ENCODE results near the gene VPS39. TPM values are rescaled to one million over a fixed set of nuclear protein-coding genes. Genes with fewer than 3 reads are reported as not detected.

VPS39 gene
- total RNA-seq, 5 donors from 2014 or later (not counting 1 experiment from before 2014, with no cell fraction given) = 98.5 to 113 (median 101) TPM

GRCh38 chr15:42158941-42159340, 49.2 kb downstream of the VPS39 start:
- Mint-ChIP-seq H3K4me3 (no peak overlapping the region), H3K4me1 (no peaks in the 10 kb centered on the region), H3K9me3 (no peaks in the 10 kb centered on the region), H3K27ac (no peak overlapping the region), H3K36me3 (peaks cover 40% of the 10 kb centered on the region), H3K27me3 (no peaks in the 10 kb centered on the region)
- ChIA-PET CTCF (no interaction called here), POLR2A (no interaction called here)
- H3K27ac ChIP-seq (ENCODE audit: low read length) = no peak overlapping the region
- H3K36me3 ChIP-seq (ENCODE audit: control insufficient read depth in 2 of 2, extremely low read depth in 1 of 2, insufficient read depth in 1 of 2, low read length in 1 of 2) = peaks cover 17 to 50% of the 10 kb centered on the region in 2 donors
- whole genome bisulfite sequencing (ENCODE audit: insufficient coverage) = over 99% methylated on average over 8 of the region's 10 CpGs
- ATAC-seq (replicated peaks in 1 of 4) = no peak
- no peaks in the 10 kb centered on the region for H3K9me3 ChIP-seq
- H3K4me3 ChIP-seq (ENCODE audit: control insufficient read depth in 1 of 2, extremely low read depth in 1 of 2, low read length in 1 of 2) = no peak overlapping the region
- no peak for DNase-seq
- no peaks in the 10 kb centered on the region for H3K27me3 ChIP-seq (replicated peaks in 1 of 2; ENCODE audit: control insufficient read depth in 2 of 2, extremely low read depth in 1 of 2, insufficient read depth in 2 of 2, low read length in 1 of 2)
- no peaks in the 10 kb centered on the region for H3K4me1 ChIP-seq (ENCODE audit: control insufficient read depth in 1 of 2, extremely low read depth in 1 of 2, insufficient read depth in 2 of 2, low read length in 2 of 2)

- H3K27me3 Mint-ChIP-seq = no peaks in the 10 kb centered on the region
- CTCF ChIA-PET = no interaction called here
These were observed 49.9 kb downstream of the VPS39 start for GRCh38 chr15:42157981-42158765.

GRCh38 chr15:42157381-42157780, 50.7 kb downstream of the VPS39 start:
- ChIA-PET POLR2A (interaction anchor here in 1 of 2 donors (0.6 kb wide), 1 partner anchor 321 kb away, joined by 6 read pairs; no protein-coding TSS in a partner anchor), CTCF (no interaction called here)
- Mint-ChIP-seq H3K36me3 (peaks cover 26% of the 10 kb centered on the region), H3K4me3 (no peak overlapping the region), H3K27ac (no peak overlapping the region), H3K9me3 (no peaks in the 10 kb centered on the region), H3K27me3 (no peaks in the 10 kb centered on the region), H3K4me1 (no peaks in the 10 kb centered on the region)
- DNase-seq (peak in 1 of 35 experiments; percentile 10), ATAC-seq (replicated peaks in 1 of 4) (no peak)
- no peaks in the 10 kb centered on the region for H3K27me3 ChIP-seq (replicated peaks in 1 of 2; ENCODE audit: control insufficient read depth in 2 of 2, extremely low read depth in 1 of 2, insufficient read depth in 2 of 2, low read length in 1 of 2)
- 95% methylated on average over 5 of the region's 8 CpGs for WGBS (ENCODE audit: insufficient coverage)
- H3K9me3 ChIP-seq = no peaks in the 10 kb centered on the region
- no peak overlapping the region for H3K27ac ChIP-seq (ENCODE audit: low read length)
- H3K36me3 ChIP-seq (ENCODE audit: control insufficient read depth in 2 of 2, extremely low read depth in 1 of 2, insufficient read depth in 1 of 2, low read length in 1 of 2) = peaks cover 17 to 34% of the 10 kb centered on the region in 2 donors
- H3K4me3 ChIP-seq (ENCODE audit: control insufficient read depth in 1 of 2, extremely low read depth in 1 of 2, low read length in 1 of 2) = no peak overlapping the region
- H3K4me1 ChIP-seq (ENCODE audit: control insufficient read depth in 1 of 2, extremely low read depth in 1 of 2, insufficient read depth in 2 of 2, low read length in 2 of 2) = no peaks in the 10 kb centered on the region

More at GRCh38 chr15:42157981-42158765, 49.9 kb downstream of the VPS39 start:
- no peak overlapping the region for H3K4me3 Mint-ChIP-seq
- no peaks in the 10 kb centered on the region for H3K9me3 Mint-ChIP-seq
- Histone ChIP-seq H3K4me1 (ENCODE audit: control insufficient read depth in 1 of 2, extremely low read depth in 1 of 2, insufficient read depth in 2 of 2, low read length in 2 of 2) (no peaks in the 10 kb centered on the region), H3K36me3 (ENCODE audit: control insufficient read depth in 2 of 2, extremely low read depth in 1 of 2, insufficient read depth in 1 of 2, low read length in 1 of 2) (peaks cover 17 to 42% of the 10 kb centered on the region in 2 donors), H3K27me3 (replicated peaks in 1 of 2; ENCODE audit: control insufficient read depth in 2 of 2, extremely low read depth in 1 of 2, insufficient read depth in 2 of 2, low read length in 1 of 2) (no peaks in the 10 kb centered on the region), H3K9me3 (no peaks in the 10 kb centered on the region), H3K4me3 (ENCODE audit: control insufficient read depth in 1 of 2, extremely low read depth in 1 of 2, low read length in 1 of 2) (no peak overlapping the region), H3K27ac (ENCODE audit: low read length) (no peak overlapping the region)
- POLR2A ChIA-PET = interaction anchor here in 1 of 2 donors (0.6 kb wide), 1 partner anchor 320 kb away, joined by 6 read pairs; no protein-coding TSS in a partner anchor
- no peak overlapping the region for H3K27ac Mint-ChIP-seq
- peaks cover 33% of the 10 kb centered on the region for H3K36me3 Mint-ChIP-seq
- ATAC-seq (replicated peaks in 1 of 4) = no peak
- 94% methylated on average over 2 of the region's 8 CpGs for WGBS (ENCODE audit: insufficient coverage)
- peak in 1 of 35 experiments; percentile 1 for DNase-seq
- H3K4me1 Mint-ChIP-seq = no peaks in the 10 kb centered on the region

GRCh38 chr15:42156243-42156922, 51.7 kb downstream of the VPS39 start, which contains the start of gene PLA2G4F:
Gene PLA2G4F (minus strand): TSS chr15:42156636. CDS start chr15:42156549, 87 bp downstream.
- 88% methylated on average over 6 of the region's 8 CpGs for WGBS (ENCODE audit: insufficient coverage)
- no peaks in the 10 kb centered on the region for H3K9me3 Mint-ChIP-seq
- Histone ChIP-seq H3K36me3 (ENCODE audit: control insufficient read depth in 2 of 2, extremely low read depth in 1 of 2, insufficient read depth in 1 of 2, low read length in 1 of 2) (peaks cover 11 to 24% of the 10 kb centered on the region in 2 donors), H3K4me3 (ENCODE audit: control insufficient read depth in 1 of 2, extremely low read depth in 1 of 2, low read length in 1 of 2) (no peak within 1 kb of the TSS), H3K9me3 (no peaks in the 10 kb centered on the region), H3K27me3 (replicated peaks in 1 of 2; ENCODE audit: control insufficient read depth in 2 of 2, extremely low read depth in 1 of 2, insufficient read depth in 2 of 2, low read length in 1 of 2) (no peaks in the 10 kb centered on the region), H3K4me1 (ENCODE audit: control insufficient read depth in 1 of 2, extremely low read depth in 1 of 2, insufficient read depth in 2 of 2, low read length in 2 of 2) (no peaks in the 10 kb centered on the region), H3K27ac (ENCODE audit: low read length) (no peak within 1 kb of the TSS)
- no peak within 1 kb of the TSS for H3K4me3 Mint-ChIP-seq
- CTCF ChIA-PET = no interaction called here
- H3K27me3 Mint-ChIP-seq = no peaks in the 10 kb centered on the region
- H3K27ac Mint-ChIP-seq = no peak within 1 kb of the TSS
- ATAC-seq (replicated peaks in 1 of 4) = no peak
- peak in 1 of 35 experiments; percentile 8 for DNase-seq
- H3K4me1 Mint-ChIP-seq = no peaks in the 10 kb centered on the region
- H3K36me3 Mint-ChIP-seq = peaks cover 16% of the 10 kb centered on the region
- POLR2A ChIA-PET = no interaction called here

GRCh38 chr15:42155546-42156242, 52.4 kb downstream of the VPS39 start:
- no peak overlapping the region for H3K4me3 ChIP-seq (ENCODE audit: control insufficient read depth in 1 of 2, extremely low read depth in 1 of 2, low read length in 1 of 2)
- Mint-ChIP-seq H3K4me1 (no peaks in the 10 kb centered on the region), H3K9me3 (no peaks in the 10 kb centered on the region), H3K4me3 (no peak overlapping the region), H3K36me3 (peaks cover 13% of the 10 kb centered on the region), H3K27ac (no peak overlapping the region), H3K27me3 (no peaks in the 10 kb centered on the region)
- no peaks in the 10 kb centered on the region for H3K9me3 ChIP-seq
- ChIA-PET POLR2A (no interaction called here), CTCF (no interaction called here)
- H3K36me3 ChIP-seq (ENCODE audit: control insufficient read depth in 2 of 2, extremely low read depth in 1 of 2, insufficient read depth in 1 of 2, low read length in 1 of 2) = peaks cover 4 to 18% of the 10 kb centered on the region in 2 donors
- peaks cover 0 to 3% of the 10 kb centered on the region in 2 experiments for H3K27me3 ChIP-seq (replicated peaks in 1 of 2; ENCODE audit: control insufficient read depth in 2 of 2, extremely low read depth in 1 of 2, insufficient read depth in 2 of 2, low read length in 1 of 2)
- DNase-seq = no peak
- H3K27ac ChIP-seq (ENCODE audit: low read length) = no peak overlapping the region
- WGBS (ENCODE audit: insufficient coverage) = 83% methylated on average over 23 of the region's 27 CpGs
- no peak for ATAC-seq (replicated peaks in 1 of 4)
- no peaks in the 10 kb centered on the region for H3K4me1 ChIP-seq (ENCODE audit: control insufficient read depth in 1 of 2, extremely low read depth in 1 of 2, insufficient read depth in 2 of 2, low read length in 2 of 2)

- WGBS (ENCODE audit: insufficient coverage) = 96% methylated on average over 14 of the region's 14 CpGs
- no peak overlapping the region for H3K27ac Mint-ChIP-seq
- H3K9me3 Mint-ChIP-seq = no peaks in the 10 kb centered on the region
- H3K36me3 Mint-ChIP-seq = peaks cover 11% of the 10 kb centered on the region
- no peaks in the 10 kb centered on the region for H3K27me3 Mint-ChIP-seq
- Histone ChIP-seq H3K27me3 (replicated peaks in 1 of 2; ENCODE audit: control insufficient read depth in 2 of 2, extremely low read depth in 1 of 2, insufficient read depth in 2 of 2, low read length in 1 of 2) (peaks cover 0 to 3% of the 10 kb centered on the region in 2 experiments), H3K9me3 (no peaks in the 10 kb centered on the region), H3K36me3 (ENCODE audit: control insufficient read depth in 2 of 2, extremely low read depth in 1 of 2, insufficient read depth in 1 of 2, low read length in 1 of 2) (peaks cover 3 to 10% of the 10 kb centered on the region in 2 donors), H3K27ac (ENCODE audit: low read length) (no peak overlapping the region), H3K4me3 (ENCODE audit: control insufficient read depth in 1 of 2, extremely low read depth in 1 of 2, low read length in 1 of 2) (no peak overlapping the region), H3K4me1 (ENCODE audit: control insufficient read depth in 1 of 2, extremely low read depth in 1 of 2, insufficient read depth in 2 of 2, low read length in 2 of 2) (no peaks in the 10 kb centered on the region)
- H3K4me1 Mint-ChIP-seq = no peaks in the 10 kb centered on the region
- no peak overlapping the region for H3K4me3 Mint-ChIP-seq
- no peak for ATAC-seq (replicated peaks in 1 of 4)
- DNase-seq = no peak
- CTCF ChIA-PET = no interaction called here
- POLR2A ChIA-PET = interaction anchor here in 1 of 2 donors (0.6 kb wide), 1 partner anchor 1585 kb away, joined by 3 read pairs; no protein-coding TSS in a partner anchor
These were observed 53.1 kb downstream of the VPS39 start for GRCh38 chr15:42154956-42155355.
